ENCODE data around the gene FAM184A.

DNA sequence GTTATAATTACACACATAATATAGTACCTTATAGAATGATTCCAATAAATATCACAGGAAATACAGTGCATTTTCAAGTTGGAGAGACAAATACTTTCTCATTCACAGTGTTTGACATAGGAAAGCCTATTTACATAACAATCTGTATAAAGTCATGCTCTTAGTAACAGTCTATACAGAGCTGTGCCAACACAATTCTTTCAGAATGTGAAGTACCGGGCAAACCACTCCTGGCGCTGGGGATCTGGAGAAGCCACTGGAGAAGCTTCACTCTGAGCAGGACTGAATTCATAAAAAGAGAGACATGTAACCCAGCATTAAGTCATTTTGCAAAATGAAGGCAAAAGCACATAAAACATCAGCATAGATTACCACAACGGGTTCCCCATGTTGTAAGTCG lies 118.6 kb downstream of the FAM184A start:
- no peak for TF ChIP-seq CTCF (IDR thresholded peaks at IDR 0.05)
- TF ChIP-seq POLR2A (IDR thresholded peaks at IDR 0.05) = no peak
